ENCODE data around the gene GMDS.

Gene GMDS

DNA sequence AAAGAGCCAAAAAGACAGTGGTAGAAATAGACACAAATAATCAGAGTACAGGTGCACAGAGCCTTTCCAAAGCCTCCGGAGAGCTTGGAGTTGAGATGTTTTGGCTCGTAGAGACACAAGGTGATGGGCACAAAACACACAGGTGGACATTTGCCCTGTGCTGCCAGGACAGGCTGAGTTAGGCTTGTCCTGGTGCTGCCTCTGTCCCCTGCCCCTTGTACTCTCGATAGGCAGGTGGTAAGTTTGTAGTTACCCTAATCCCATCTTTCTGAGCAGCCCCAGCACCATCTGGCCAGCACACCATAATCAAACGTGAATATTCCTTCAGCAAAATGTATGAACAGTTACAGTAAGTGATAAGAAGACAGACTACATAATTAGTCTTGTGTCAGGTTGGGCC is 540.2 kb downstream of the GMDS start:
- peaks cover 0 to 43% (median 31%) of the 10 kb centered on the region in 4 donors for H3K4me1 ChIP-seq
- intact Hi-C loops (cut with DNase I; ENCODE audit: low total_unique reads), result loop anchor here (10.0 kb wide), 1 partner anchor 80 kb away; no protein-coding TSS in a partner anchor
- H3K36me3 ChIP-seq, result no peaks in the 10 kb centered on the region
- no peak for DNase-seq
- H3K27me3 ChIP-seq, result no peaks in the 10 kb centered on the region
- no peaks in the 10 kb centered on the region for H3K9me3 ChIP-seq
- peak overlapping the region in 1 of 2 donors; percentile 83 for H3K27ac ChIP-seq
- no peak overlapping the region for H3K4me3 ChIP-seq
- TF ChIP-seq CTCF (IDR thresholded peaks at IDR 0.05), result no peak

- H3K36me3 ChIP-seq, result no peaks in the 10 kb centered on the region
- no peak for TF ChIP-seq CTCF (IDR thresholded peaks at IDR 0.05)
- peaks cover 0 to 48% (median 35%) of the 10 kb centered on the region in 4 donors for H3K4me1 ChIP-seq
- peak overlapping the region; percentile 75 to 83 for H3K27ac ChIP-seq
- DNase-seq, result no peak
- H3K9me3 ChIP-seq, result no peaks in the 10 kb centered on the region
- no peak overlapping the region for H3K4me3 ChIP-seq
- H3K27me3 ChIP-seq, result no peaks in the 10 kb centered on the region
- intact Hi-C loops (cut with DNase I; ENCODE audit: low total_unique reads), result loop anchor here (10.0 kb wide), 1 partner anchor 80 kb away; no protein-coding TSS in a partner anchor
Observed at GRCh38 chr6:1704711-1705110, 540.7 kb downstream of the GMDS start.

DNA sequence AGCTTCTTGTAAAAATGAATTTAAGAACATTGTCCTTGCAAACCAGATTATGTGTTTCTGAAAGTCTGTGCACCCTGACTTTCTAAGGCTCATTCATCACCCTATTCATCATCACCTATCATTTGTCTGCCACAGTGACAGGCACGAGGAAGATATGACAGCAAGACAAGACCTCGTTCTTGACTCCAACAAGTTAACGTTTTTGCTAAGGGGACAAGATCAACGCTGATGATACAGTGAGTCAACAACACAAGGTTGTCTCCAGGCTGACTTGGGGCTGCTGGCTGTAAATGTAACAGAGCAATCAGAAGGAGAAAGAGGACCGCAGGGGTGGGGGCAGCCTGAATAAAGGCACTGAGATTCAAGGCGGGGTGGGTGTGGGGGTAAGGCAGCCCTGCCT is 541.5 kb downstream of the GMDS start:
- Histone ChIP-seq H3K27ac (peak overlapping the region; percentile 75 to 83), H3K4me1 (peaks cover 0 to 56% (median 41%) of the 10 kb centered on the region in 4 donors), H3K4me3 (no peak overlapping the region), H3K27me3 (no peaks in the 10 kb centered on the region), H3K36me3 (no peaks in the 10 kb centered on the region), H3K9me3 (no peaks in the 10 kb centered on the region)
- no peak for TF ChIP-seq CTCF (IDR thresholded peaks at IDR 0.05)
- intact Hi-C loops (cut with DNase I; ENCODE audit: low total_unique reads), result loop anchor here (10.0 kb wide), 1 partner anchor 81 kb away; no protein-coding TSS in a partner anchor
- no peak for DNase-seq

- intact Hi-C loops (cut with DNase I; ENCODE audit: low total_unique reads), result loop anchor here (10.0 kb wide), 1 partner anchor 82 kb away; no protein-coding TSS in a partner anchor
- H3K4me3 ChIP-seq, result no peak overlapping the region
- DNase-seq, result no peak
Observed at GRCh38 chr6:1703091-1703855, 542.1 kb downstream of the GMDS start.

GRCh38 chr6:1702580-1703051 is 542.8 kb downstream of the GMDS start:
- intact Hi-C loops (cut with DNase I; ENCODE audit: low total_unique reads), result loop anchor here (10.0 kb wide), 1 partner anchor 82 kb away; no protein-coding TSS in a partner anchor

More at GRCh38 chr6:1703091-1703855, 542.1 kb downstream of the GMDS start:
- H3K4me1 ChIP-seq, result peaks cover 0 to 62% (median 41%) of the 10 kb centered on the region in 4 donors
- H3K36me3 ChIP-seq, result no peaks in the 10 kb centered on the region
- H3K27ac ChIP-seq, result peak overlapping the region; percentile 75 to 83
- H3K27me3 ChIP-seq, result no peaks in the 10 kb centered on the region
- no peak for TF ChIP-seq CTCF (IDR thresholded peaks at IDR 0.05)
- H3K9me3 ChIP-seq, result no peaks in the 10 kb centered on the region

More at GRCh38 chr6:1702580-1703051, 542.8 kb downstream of the GMDS start:
- H3K4me1 ChIP-seq, result peaks cover 0 to 63% (median 41%) of the 10 kb centered on the region in 4 donors
- no peaks in the 10 kb centered on the region for H3K27me3 ChIP-seq
- no peaks in the 10 kb centered on the region for H3K9me3 ChIP-seq
- peak overlapping the region; percentile 75 to 83 for H3K27ac ChIP-seq
- no peak for TF ChIP-seq CTCF (IDR thresholded peaks at IDR 0.05)
- no peak for DNase-seq
- no peaks in the 10 kb centered on the region for H3K36me3 ChIP-seq
- H3K4me3 ChIP-seq, result peak overlapping the region in 1 of 2 donors; percentile 5

Data from tibial artery (tissue), 4 donors.